Neural cell (in vitro differentiated cells): Measurements from ENCODE around the gene FOCAD. TPM values are rescaled to one million over a fixed set of nuclear protein-coding genes. Genes with fewer than 3 reads are reported as not detected.

Experiments
- H2AFZ ChIP-seq: fragments of 200-600, 300-800 bp; sonication (generic), shearing (Covaris generic); 2 replicates; pipeline ENCODE4 v1.6.0; 2014; ENCODE audit warnings: low read depth, mild to moderate bottlenecking, antibody characterized with exemption, low read length, moderate library complexity
- H3F3A ChIP-seq: fragments of 200-600 bp; shearing (Covaris generic); 2 replicates; pipeline ENCODE4 v1.6.1; 2016; ENCODE audit warnings: mild to moderate bottlenecking, moderate library complexity, mixed read lengths, antibody characterized with exemption, low read length; ENCODE audit not compliant: insufficient read depth, poor library complexity, severe bottlenecking
- H3K27ac ChIP-seq: fragments of 200-600, 300-800 bp; sonication (generic), shearing (Covaris generic); 2 replicates; pipeline ENCODE4 v1.5.1; 2014; ENCODE audit warnings: mild to moderate bottlenecking, low read length, moderate library complexity
- H3K27me3 ChIP-seq: fragments of 300-800, 200-600 bp; sonication (generic), shearing (Covaris generic); 2 replicates; pipeline ENCODE4 v1.6.0; 2014; ENCODE audit warnings: mild to moderate bottlenecking, low read depth, low read length, moderate library complexity; ENCODE audit not compliant: insufficient read depth
- H3K36me3 ChIP-seq: fragments of 300-800, 200-600 bp; sonication (generic), shearing (Covaris generic); 2 replicates; pipeline ENCODE4 v1.5.1; 2014; ENCODE audit warnings: mild to moderate bottlenecking, antibody characterized with exemption, low read length, moderate library complexity; ENCODE audit not compliant: insufficient read depth
- H3K4me2 ChIP-seq: fragments of 300-800, 200-600 bp; sonication (generic), shearing (Covaris generic); 2 replicates; pipeline ENCODE4 v1.6.0; 2014; ENCODE audit warnings: mild to moderate bottlenecking, low read length
- H3K4me3 ChIP-seq: fragments of 300-800, 200-600 bp; sonication (generic), shearing (Covaris generic); 2 replicates; pipeline ENCODE4 v1.5.1; 2014; ENCODE audit warnings: mild to moderate bottlenecking, low read length, moderate library complexity
- H3K79me2 ChIP-seq: fragments of 200-600 bp; shearing (Covaris generic); replicated peaks from 2 replicates; pipeline ENCODE4 v1.6.0; 2014; ENCODE audit warnings: mild to moderate bottlenecking, low read length, moderate library complexity; ENCODE audit not compliant: insufficient read depth
- H3K9ac ChIP-seq: fragments of 300-800, 200-600 bp; sonication (generic), shearing (Covaris generic); 2 replicates; pipeline ENCODE4 v1.6.1; 2016; ENCODE audit warnings: mild to moderate bottlenecking, low read length, mixed read lengths
- H3K9me2 ChIP-seq: fragments of 200-600 bp; shearing (Covaris generic); 2 replicates; pipeline ENCODE4 v1.6.1; 2016; ENCODE audit warnings: mild to moderate bottlenecking, low read length, mixed read lengths; ENCODE audit not compliant: insufficient read depth
- H3K9me3 ChIP-seq: fragments of 200-600, 300-800 bp; sonication (generic), shearing (Covaris generic); 2 replicates; pipeline ENCODE4 v1.6.1; 2016; ENCODE audit warnings: mild to moderate bottlenecking, mixed run types, low read length, moderate library complexity, mixed read lengths
- H4K20me1 ChIP-seq: fragments of 200-600 bp; shearing (Covaris generic); 2 replicates; pipeline ENCODE4 v1.6.1; 2016; ENCODE audit warnings: mild to moderate bottlenecking, mixed run types; ENCODE audit not compliant: insufficient read depth
- CTCF ChIP-seq: fragments of 450-650 bp; IDR thresholded peaks from 2 replicates; pipeline ENCODE4 v1.5.1; 2014; ENCODE audit warnings: antibody characterized with exemption, mild to moderate bottlenecking, moderate library complexity; ENCODE audit not compliant: poor library complexity, severe bottlenecking
- EP300 ChIP-seq: fragments of 450-650 bp; conservative IDR thresholded peaks from 2 replicates; pipeline ENCODE4 v1.6.1; 2014; ENCODE audit warnings: antibody characterized with exemption, mild to moderate bottlenecking, moderate library complexity; ENCODE audit not compliant: poor library complexity, severe bottlenecking
- EZH2 ChIP-seq: fragments of 200-600, 300-800 bp; shearing (Covaris generic), sonication (generic); IDR thresholded peaks from 2 replicates; pipeline ENCODE4 v1.6.1; 2014; ENCODE audit warnings: antibody characterized with exemption, low read length, borderline replicate concordance, mild to moderate bottlenecking; ENCODE audit not compliant: insufficient read depth, poor library complexity, severe bottlenecking
- MXI1 ChIP-seq: fragments of 450-650 bp; conservative IDR thresholded peaks from 2 replicates; pipeline ENCODE4 v1.6.1; 2014; ENCODE audit warnings: antibody characterized with exemption, mild to moderate bottlenecking; ENCODE audit not compliant: poor library complexity, severe bottlenecking
- POLR2AphosphoS5 ChIP-seq: IDR thresholded peaks from 2 replicates; pipeline ENCODE4 v1.6.1; 2012
- RAD21 ChIP-seq: fragments of 450-650 bp; conservative IDR thresholded peaks from 2 replicates; pipeline ENCODE4 v1.6.1; 2014; ENCODE audit warnings: antibody characterized with exemption, mild to moderate bottlenecking, moderate library complexity
- REST ChIP-seq: IDR thresholded peaks from 2 replicates; pipeline ENCODE4 v1.6.1; 2012; ENCODE audit warnings: borderline replicate concordance
- SMC3 ChIP-seq: fragments of 450-650 bp; conservative IDR thresholded peaks from 2 replicates; pipeline ENCODE4 v1.6.1; 2014; ENCODE audit warnings: antibody characterized with exemption, mild to moderate bottlenecking, moderate library complexity; ENCODE audit not compliant: poor library complexity
- TAF1 ChIP-seq: IDR thresholded peaks from 2 replicates; pipeline ENCODE4 v1.6.1; 2012; ENCODE audit warnings: low read depth
- polyA plus RNA-seq: library from polyadenylated mRNA; depleted of rRNA; stranded (reverse); fragments of >200 nt; gene quantifications from 2 replicates; pipeline ENCODE4 v1.2.3, GENCODE V29; 2014

Gene FOCAD
- polyA plus RNA-seq, 1 donor from 2014 or later, result 23.5 TPM

GRCh38 chr9:20703146-20703545, 19.1 kb downstream of the FOCAD start:
- Histone ChIP-seq H3K79me2 (peaks cover 9% of the 10 kb centered on the region), H3F3A (no peaks in the 10 kb centered on the region)

GRCh38 chr9:20707708-20708107, 23.6 kb downstream of the FOCAD start:
- H2AFZ ChIP-seq, result no peak overlapping the region
- no peaks in the 10 kb centered on the region for H4K20me1 ChIP-seq
- H3K79me2 ChIP-seq, result peaks cover 12% of the 10 kb centered on the region

More at GRCh38 chr9:20703146-20703545, 19.1 kb downstream of the FOCAD start:
- Histone ChIP-seq H3K9ac (no peak overlapping the region), H3K27ac (no peak overlapping the region), H3K4me3 (no peak overlapping the region), H3K9me2 (no peaks in the 10 kb centered on the region), H3K9me3 (no peaks in the 10 kb centered on the region), H2AFZ (no peak overlapping the region), H3K27me3 (no peaks in the 10 kb centered on the region), H4K20me1 (no peaks in the 10 kb centered on the region), H3K4me2 (no peak overlapping the region), H3K36me3 (no peaks in the 10 kb centered on the region)
- TF ChIP-seq EZH2, result no peak
- TF ChIP-seq TAF1, result no peak
- TF ChIP-seq MXI1, result no peak
- TF ChIP-seq EP300, result no peak
- no peak for TF ChIP-seq CTCF
- TF ChIP-seq RAD21, result no peak
- TF ChIP-seq POLR2AphosphoS5, result no peak
- TF ChIP-seq REST, result no peak
- TF ChIP-seq SMC3, result no peak

More at GRCh38 chr9:20707708-20708107, 23.6 kb downstream of the FOCAD start:
- no peak overlapping the region for H3K4me3 ChIP-seq
- H3F3A ChIP-seq, result no peaks in the 10 kb centered on the region
- H3K27me3 ChIP-seq, result no peaks in the 10 kb centered on the region
- H3K36me3 ChIP-seq, result no peaks in the 10 kb centered on the region
- no peak overlapping the region for H3K4me2 ChIP-seq
- no peak overlapping the region for H3K27ac ChIP-seq
- no peak overlapping the region for H3K9ac ChIP-seq
- TF ChIP-seq EZH2 (no peak), MXI1 (no peak), POLR2AphosphoS5 (no peak), CTCF (no peak)
- H3K9me2 ChIP-seq, result no peaks in the 10 kb centered on the region
- no peaks in the 10 kb centered on the region for H3K9me3 ChIP-seq
